AG04449 (cell line): Measurements from ENCODE around the gene ADI1.

Experiments used
- CTCF ChIA-PET: fragments of 350-600 bp; formaldehyde crosslinking; extraction: SDS; loops from one replicate; lab custom pipeline; 2021; ENCODE audit warnings: antibody characterized with exemption; lab: Yijun Ruan, JAX
- POLR2A ChIA-PET: fragments of 400-600, 350-600 bp; formaldehyde crosslinking; extraction: SDS; loops from one replicate; lab custom pipeline; 2020; ENCODE audit warnings: antibody characterized with exemption, inconsistent platforms; lab: Yijun Ruan, JAX
- DNase-seq: peaks from one replicate; pipeline ENCODE4 v3.0.0-alpha.2; 2010; ENCODE audit warnings: low read depth, low spot score
- H3K4me3 ChIP-seq: 2 replicates; pipeline ENCODE4 v1.5.1; 2011; ENCODE audit warnings: low read depth, mild to moderate bottlenecking, control low read depth, low read length
- TF ChIP-seq, protein P1 (sequence below): IDR thresholded peaks from one replicate; pipeline ENCODE4 v1.5.1; 2011; ENCODE audit warnings: mild to moderate bottlenecking, moderate library complexity, low read length, control low read depth, inconsistent platforms; ENCODE audit not compliant: insufficient read depth; ENCODE audit errors: missing control alignments

The ADI1 gene

GRCh38 chr2:3476321-3476984 is 42.9 kb downstream of the ADI1 start:
- no peak overlapping the region for H3K4me3 ChIP-seq
- POLR2A ChIA-PET: no interaction called here
- CTCF ChIA-PET: interaction anchor here (0.7 to 1.5 kb wide), 2 partner anchors 168 to 175 kb away, joined by 3 read pairs; no protein-coding TSS in a partner anchor
- TF ChIP-seq, protein P1, sequence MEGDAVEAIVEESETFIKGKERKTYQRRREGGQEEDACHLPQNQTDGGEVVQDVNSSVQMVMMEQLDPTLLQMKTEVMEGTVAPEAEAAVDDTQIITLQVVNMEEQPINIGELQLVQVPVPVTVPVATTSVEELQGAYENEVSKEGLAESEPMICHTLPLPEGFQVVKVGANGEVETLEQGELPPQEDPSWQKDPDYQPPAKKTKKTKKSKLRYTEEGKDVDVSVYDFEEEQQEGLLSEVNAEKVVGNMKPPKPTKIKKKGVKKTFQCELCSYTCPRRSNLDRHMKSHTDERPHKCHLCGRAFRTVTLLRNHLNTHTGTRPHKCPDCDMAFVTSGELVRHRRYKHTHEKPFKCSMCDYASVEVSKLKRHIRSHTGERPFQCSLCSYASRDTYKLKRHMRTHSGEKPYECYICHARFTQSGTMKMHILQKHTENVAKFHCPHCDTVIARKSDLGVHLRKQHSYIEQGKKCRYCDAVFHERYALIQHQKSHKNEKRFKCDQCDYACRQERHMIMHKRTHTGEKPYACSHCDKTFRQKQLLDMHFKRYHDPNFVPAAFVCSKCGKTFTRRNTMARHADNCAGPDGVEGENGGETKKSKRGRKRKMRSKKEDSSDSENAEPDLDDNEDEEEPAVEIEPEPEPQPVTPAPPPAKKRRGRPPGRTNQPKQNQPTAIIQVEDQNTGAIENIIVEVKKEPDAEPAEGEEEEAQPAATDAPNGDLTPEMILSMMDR: no peak
- no peak for DNase-seq

- no peak overlapping the region for H3K4me3 ChIP-seq
- no peak for DNase-seq
- ChIA-PET CTCF (interaction anchor here (1.5 kb wide), 1 partner anchor 176 kb away, joined by 3 read pairs; no protein-coding TSS in a partner anchor), POLR2A (no interaction called here)
- TF ChIP-seq, protein P1: no peak
Measured at GRCh38 chr2:3475771-3476170, 43.6 kb downstream of the ADI1 start.

DNA sequence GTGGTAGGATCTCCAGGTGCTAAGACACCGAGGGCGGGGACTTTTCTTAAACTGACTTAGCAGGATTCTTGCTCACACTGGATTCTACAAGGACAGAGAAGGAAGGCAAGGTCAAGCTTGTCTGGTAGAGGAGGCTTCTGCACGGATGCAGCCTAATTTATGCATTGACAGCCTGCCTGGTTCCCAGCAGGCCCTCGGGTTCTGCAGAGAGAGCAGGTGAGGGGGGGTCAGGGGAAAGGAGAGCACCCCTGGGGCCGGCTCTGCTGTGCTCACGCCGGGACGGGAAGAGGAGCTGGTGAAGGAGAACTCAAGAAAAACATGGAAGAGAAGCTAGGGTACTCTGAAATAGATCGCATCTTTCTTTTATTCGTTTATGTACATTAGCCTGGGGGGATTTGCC is 46.4 kb downstream of the ADI1 start:
- no peak overlapping the region for H3K4me3 ChIP-seq
- DNase-seq: no peak
- ChIA-PET CTCF (interaction anchor here (1.2 to 3.4 kb wide), 4 partner anchors 8 to 49 kb away, joined by 3 to 26 read pairs (median 8); no protein-coding TSS in a partner anchor), POLR2A (no interaction called here)
- TF ChIP-seq, protein P1: no peak

GRCh38 chr2:3472296-3472695 is 47.0 kb downstream of the ADI1 start:
- ChIA-PET POLR2A (no interaction called here), CTCF (interaction anchor here (3.4 kb wide), 1 partner anchor 10 kb away, joined by 26 read pairs; no protein-coding TSS in a partner anchor)

DNA sequence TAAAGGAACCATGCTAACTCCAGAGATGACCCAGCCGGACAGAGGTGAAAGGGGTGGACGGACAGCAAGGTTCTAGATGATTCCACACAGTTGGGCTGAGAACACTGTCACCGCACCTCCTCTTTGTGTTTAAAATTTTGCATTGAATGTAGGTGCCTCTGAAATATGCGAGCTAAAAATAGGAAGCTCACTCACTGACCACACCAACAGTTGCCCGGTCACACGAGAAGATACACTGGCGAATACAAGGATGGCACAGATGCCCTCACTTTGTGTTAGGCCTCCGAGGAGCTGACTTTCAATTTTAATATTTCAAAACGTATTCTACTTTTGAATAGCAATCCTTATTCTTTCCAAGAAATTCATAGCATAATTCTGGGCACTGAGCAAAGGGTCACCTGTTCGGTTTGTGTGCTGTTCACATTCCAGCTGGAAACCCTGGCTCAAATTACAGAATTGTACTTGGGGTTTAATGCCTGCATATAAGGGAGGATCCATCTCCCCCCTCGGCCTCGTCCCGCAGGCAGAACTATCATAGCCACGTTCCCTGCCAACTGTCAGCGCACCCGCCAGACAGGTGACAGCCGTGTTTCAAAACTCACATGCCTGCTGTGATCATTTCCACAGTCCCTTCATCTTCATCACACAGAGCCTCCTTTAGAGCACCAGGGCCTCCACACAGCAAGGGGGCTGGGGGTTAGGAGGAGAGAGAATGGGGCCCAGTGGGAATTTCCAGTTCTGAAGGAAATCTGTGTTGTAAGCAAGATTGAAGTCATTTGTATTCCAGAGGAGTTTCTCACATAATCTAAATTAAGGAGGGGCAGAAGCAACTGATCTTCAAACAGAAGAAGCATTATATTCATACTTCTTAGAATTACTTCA is 48.2 kb downstream of the ADI1 start:
- no peak for DNase-seq
- TF ChIP-seq, protein P1: no peak
- H3K4me3 ChIP-seq: no peak overlapping the region
- ChIA-PET CTCF (interaction anchor here (0.7 to 1.7 kb wide), 3 partner anchors 8 to 180 kb away, joined by 3 to 7 read pairs (median 4); no protein-coding TSS in a partner anchor), POLR2A (no interaction called here)

More at GRCh38 chr2:3472296-3472695, 47.0 kb downstream of the ADI1 start:
- no peak overlapping the region for H3K4me3 ChIP-seq
- TF ChIP-seq, protein P1: no peak
- no peak for DNase-seq

GRCh38 chr2:3470166-3470651 is 49.1 kb downstream of the ADI1 start:
- TF ChIP-seq, protein P1: no peak
- ChIA-PET POLR2A (no interaction called here), CTCF (interaction anchor here (0.7 to 1.7 kb wide), 4 partner anchors 8 to 181 kb away, joined by 3 to 7 read pairs (median 4); no protein-coding TSS in a partner anchor)
- peak; percentile 62 for DNase-seq
- H3K4me3 ChIP-seq: no peak overlapping the region
